Measurements from ENCODE around the gene ZNF514.

Gene ZNF514

DNA sequence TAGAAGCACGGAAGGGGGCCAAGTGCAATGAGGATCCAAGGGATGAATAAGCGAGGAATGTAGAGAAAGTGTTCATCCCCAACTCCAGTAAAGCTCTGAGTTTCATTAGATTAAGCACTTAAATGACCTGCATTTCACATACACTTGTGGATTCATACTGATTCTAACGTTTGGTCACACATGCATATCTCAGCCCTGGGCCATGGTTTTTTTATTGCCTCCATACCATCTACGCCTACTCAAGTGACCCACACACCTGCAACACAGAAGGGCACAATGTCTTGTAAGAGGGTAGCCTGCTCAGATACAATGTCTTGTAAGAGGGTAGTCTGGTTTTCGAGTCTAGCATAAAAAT lies 37.5 kb downstream of the ZNF514 start:
- Histone ChIP-seq H3K4me2 (peak overlapping the region; percentile 82), H4K20me1 (ENCODE audit: insufficient read depth) (no peaks in the 10 kb centered on the region), H3K27me3 (ENCODE audit: insufficient read depth, low read depth) (no peaks in the 10 kb centered on the region), H3K9ac (no peak overlapping the region; the same call in 1 of the 2 replicates), H3K27ac (no peak overlapping the region), H3K36me3 (ENCODE audit: insufficient read depth) (no peaks in the 10 kb centered on the region), H2AFZ (ENCODE audit: low read depth) (peak overlapping the region; percentile 79), H3K79me2 (ENCODE audit: insufficient read depth, low read depth) (peaks cover 27% of the 10 kb centered on the region; the same call in 1 of the 2 replicates), H3K4me1 (ENCODE audit: low read depth, poor library complexity, severe bottlenecking) (peaks cover 7% of the 10 kb centered on the region), H3K4me3 (IDR thresholded peaks at IDR 0.05; ENCODE audit: insufficient read depth, low read depth, low read length) (no peak overlapping the region)
- TF ChIP-seq CTCF (conservative IDR thresholded peaks at IDR 0.05; ENCODE audit: low read depth, low read length), result no peak

DNA sequence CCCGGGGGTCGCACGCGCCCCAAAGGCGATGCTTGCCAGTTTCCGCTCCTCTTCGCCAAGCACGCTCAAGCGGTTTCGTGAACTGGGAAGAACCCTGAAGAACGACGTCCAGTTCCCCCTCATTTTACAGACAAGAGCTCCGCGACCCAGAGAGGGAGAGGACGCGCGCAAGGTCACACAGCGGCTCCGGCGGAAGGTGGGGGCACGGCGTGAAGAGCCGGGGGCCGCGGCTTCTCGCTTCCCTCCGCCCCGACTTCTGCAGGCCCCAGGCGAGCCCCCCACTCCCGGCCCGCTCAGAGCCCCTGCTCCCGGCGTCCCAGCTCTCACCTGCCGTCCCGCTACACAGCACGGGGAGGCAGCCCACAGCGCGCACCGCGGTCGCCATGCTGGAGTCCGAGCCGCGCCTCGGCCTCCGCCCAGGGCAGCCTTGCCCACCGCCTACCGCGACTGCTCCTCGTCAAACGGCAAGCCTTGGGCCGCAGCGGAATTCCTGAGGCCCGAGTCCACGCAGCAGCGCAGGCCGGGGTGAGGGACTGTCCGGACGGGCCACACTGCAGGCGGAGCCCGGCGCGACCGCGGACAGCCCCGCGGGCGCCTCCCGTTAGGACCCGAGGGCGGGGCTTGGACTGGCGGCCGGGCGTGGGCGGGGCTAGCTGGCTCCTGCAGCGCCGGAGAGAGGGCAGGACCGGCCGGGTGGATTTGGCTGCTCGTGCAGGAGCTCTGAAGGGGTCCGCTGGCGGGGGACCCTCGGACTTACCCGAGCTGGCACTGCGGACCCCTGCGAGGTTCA lies 38.0 kb downstream of the ZNF514 start, which contains the start of gene MRPS5:
TSS of gene MRPS5 (minus strand) at position 402 of the 790 bp plus-strand sequence. CDS start at position 385, 17 bp downstream.
- no peaks in the 10 kb centered on the region for H4K20me1 ChIP-seq (ENCODE audit: insufficient read depth)
- peak within 1 kb of the TSS; percentile 52 for H3K4me3 ChIP-seq (IDR thresholded peaks at IDR 0.05; ENCODE audit: insufficient read depth, low read depth, low read length)
- TF ChIP-seq CTCF (conservative IDR thresholded peaks at IDR 0.05; ENCODE audit: low read depth, low read length), result no peak
- H2AFZ ChIP-seq (ENCODE audit: low read depth), result peak within 1 kb of the TSS; percentile 79
- H3K27ac ChIP-seq, result peak within 1 kb of the TSS; percentile 77
- peaks cover 27% of the 10 kb centered on the region; the same call in 1 of the 2 replicates for H3K79me2 ChIP-seq (ENCODE audit: insufficient read depth, low read depth)
- no peaks in the 10 kb centered on the region for H3K36me3 ChIP-seq (ENCODE audit: insufficient read depth)
- no peaks in the 10 kb centered on the region for H3K27me3 ChIP-seq (ENCODE audit: insufficient read depth, low read depth)
- H3K4me1 ChIP-seq (ENCODE audit: low read depth, poor library complexity, severe bottlenecking), result peaks cover 7% of the 10 kb centered on the region
- peak within 1 kb of the TSS; percentile 82 for H3K4me2 ChIP-seq
- H3K9ac ChIP-seq, result peak within 1 kb of the TSS; percentile 96

DNA sequence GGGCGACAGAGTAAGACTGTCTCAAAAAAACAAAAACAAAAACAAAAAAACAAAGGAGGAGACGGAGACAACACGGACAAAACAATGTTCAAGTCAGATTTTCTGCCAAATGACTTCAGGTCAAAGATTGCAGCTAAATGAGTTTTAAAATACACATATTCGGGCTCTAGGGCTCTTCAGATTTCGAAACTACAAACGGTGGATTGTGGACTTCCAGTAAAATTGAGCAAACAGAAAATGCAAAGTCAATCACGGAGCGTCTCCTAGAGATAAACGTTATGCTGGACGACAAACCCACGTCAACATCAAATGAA lies 38.6 kb downstream of the ZNF514 start:
- H3K36me3 ChIP-seq (ENCODE audit: insufficient read depth), result no peaks in the 10 kb centered on the region
- peak overlapping the region; percentile 77; the same call in 1 of the 2 replicates for H3K27ac ChIP-seq
- H3K4me3 ChIP-seq (IDR thresholded peaks at IDR 0.05; ENCODE audit: insufficient read depth, low read depth, low read length), result peak overlapping the region; percentile 52
- no peaks in the 10 kb centered on the region for H3K27me3 ChIP-seq (ENCODE audit: insufficient read depth, low read depth)
- H4K20me1 ChIP-seq (ENCODE audit: insufficient read depth), result no peaks in the 10 kb centered on the region
- H2AFZ ChIP-seq (ENCODE audit: low read depth), result peak overlapping the region; percentile 79; the same call in 1 of the 2 replicates
- peaks cover 7% of the 10 kb centered on the region for H3K4me1 ChIP-seq (ENCODE audit: low read depth, poor library complexity, severe bottlenecking)
- peaks cover 27% of the 10 kb centered on the region; the same call in 1 of the 2 replicates for H3K79me2 ChIP-seq (ENCODE audit: insufficient read depth, low read depth)
- no peak for TF ChIP-seq CTCF (conservative IDR thresholded peaks at IDR 0.05; ENCODE audit: low read depth, low read length)
- H3K4me2 ChIP-seq, result peak overlapping the region; percentile 48; the same call in 1 of the 2 replicates
- peak overlapping the region; percentile 96 for H3K9ac ChIP-seq

DNA sequence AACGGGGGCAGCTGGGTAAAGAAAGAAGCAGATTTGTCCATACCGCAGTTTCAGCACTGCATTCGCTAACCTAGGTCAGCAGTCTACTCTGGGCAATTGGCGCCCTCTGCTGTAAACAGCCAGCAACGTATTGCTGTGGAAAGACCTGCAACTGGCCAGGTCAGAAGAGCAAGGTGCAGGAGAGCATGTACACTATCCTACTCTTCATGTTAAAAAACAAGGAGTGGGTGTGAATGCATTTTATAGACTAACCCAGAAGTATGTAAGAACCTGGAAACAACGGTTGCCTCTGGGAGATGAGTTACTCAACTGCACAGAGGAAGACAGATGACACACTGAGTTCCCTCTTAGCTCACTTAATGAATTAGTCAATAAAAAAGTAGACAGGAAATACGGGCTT lies 44.2 kb downstream of the ZNF514 start:
- Histone ChIP-seq H3K27me3 (ENCODE audit: insufficient read depth, low read depth) (no peaks in the 10 kb centered on the region), H3K4me2 (no peak overlapping the region), H3K79me2 (ENCODE audit: insufficient read depth, low read depth) (peaks cover 17% of the 10 kb centered on the region; the same call in 1 of the 2 replicates), H4K20me1 (ENCODE audit: insufficient read depth) (no peaks in the 10 kb centered on the region), H3K4me1 (ENCODE audit: low read depth, poor library complexity, severe bottlenecking) (peaks cover 7% of the 10 kb centered on the region), H3K36me3 (ENCODE audit: insufficient read depth) (peaks cover 5% of the 10 kb centered on the region; the same call in 1 of the 2 replicates), H3K9ac (no peak overlapping the region), H3K4me3 (IDR thresholded peaks at IDR 0.05; ENCODE audit: insufficient read depth, low read depth, low read length) (no peak overlapping the region), H3K27ac (no peak overlapping the region), H2AFZ (ENCODE audit: low read depth) (no peak overlapping the region)
- TF ChIP-seq CTCF (conservative IDR thresholded peaks at IDR 0.05; ENCODE audit: low read depth, low read length), result peak; percentile 36; the same call in 1 of the 2 replicates

All from KMS-11 (cell line).